22Rv1 (cell line): ENCODE measurements around the gene NRG3.

Source experiments
- H3K27ac ChIP-seq: fragments of 450-650 bp; 2 replicates; pipeline ENCODE4 v1.5.1; 2017
- CTCF ChIP-seq: fragments of 450-650 bp; IDR thresholded peaks from 2 replicates; pipeline ENCODE4 v1.5.1; 2017; ENCODE audit warnings: mild to moderate bottlenecking
- ZFX ChIP-seq: fragments of 450-650 bp; IDR thresholded peaks from 2 replicates; pipeline ENCODE4 v1.6.1; 2017; ENCODE audit warnings: antibody characterized with exemption, borderline replicate concordance

NRG3 gene

DNA sequence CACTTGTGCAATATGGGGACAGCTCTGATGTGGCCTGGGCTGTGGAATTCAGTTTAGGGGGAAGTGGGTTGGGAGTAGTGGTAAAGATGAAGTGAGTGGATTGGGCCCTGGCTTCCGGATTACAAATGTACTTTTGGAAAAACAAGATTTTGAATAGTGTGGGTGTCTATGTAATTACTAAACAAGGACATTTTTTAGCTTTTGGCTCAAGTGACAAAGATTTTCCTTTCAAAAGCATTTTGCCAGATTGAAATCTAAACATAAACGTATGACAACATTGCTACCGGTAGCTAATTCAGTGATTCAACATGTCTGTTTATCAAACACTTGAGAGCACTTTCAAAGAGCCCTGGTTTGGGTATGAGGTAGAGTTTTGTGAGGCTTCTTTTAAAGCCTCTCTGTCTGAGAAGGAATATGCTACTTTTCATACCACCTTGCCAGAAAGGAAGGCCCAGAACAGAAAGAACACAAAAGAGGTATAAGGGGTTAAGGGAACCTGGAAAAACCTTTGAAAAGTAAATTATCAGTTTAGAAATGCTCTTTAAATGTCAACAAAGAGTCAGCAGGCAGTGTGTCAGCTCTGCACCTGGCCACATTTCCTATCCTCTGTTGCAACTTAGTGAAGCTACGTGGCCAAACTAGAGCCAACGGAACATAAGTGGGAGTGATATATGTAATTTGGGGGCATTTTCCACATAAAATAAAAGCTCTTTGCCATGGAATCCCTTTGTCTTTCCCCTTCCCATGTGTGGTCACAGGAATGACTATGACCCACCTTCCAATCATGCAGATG is 516.1 kb downstream of the NRG3 start:
- TF ChIP-seq ZFX (no peak), CTCF (no peak)
- no peak overlapping the region for H3K27ac ChIP-seq

- no peak overlapping the region for H3K27ac ChIP-seq
- TF ChIP-seq CTCF (no peak), ZFX (no peak)
Observed at GRCh38 chr10:82391971-82392370, 517.0 kb downstream of the NRG3 start.

DNA sequence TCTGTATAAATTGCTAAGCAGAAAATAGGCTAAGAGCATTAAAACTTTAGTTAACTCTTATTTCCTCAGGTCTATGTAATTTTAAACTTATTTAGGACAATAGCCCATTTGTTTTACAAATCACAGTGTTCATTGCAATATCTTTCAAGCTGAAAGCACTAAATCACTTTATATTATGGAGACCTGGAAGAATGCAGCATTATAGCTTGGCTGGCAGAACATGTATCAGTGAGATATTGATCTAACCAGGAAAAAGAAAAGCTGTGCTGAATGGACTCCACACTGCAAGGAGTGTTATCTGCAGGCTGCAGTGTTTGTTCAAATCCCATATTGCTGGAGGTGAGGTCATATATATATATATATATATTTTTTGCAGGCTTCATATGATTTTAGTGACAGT is 517.5 kb downstream of the NRG3 start:
- TF ChIP-seq CTCF, result no peak
- no peak overlapping the region for H3K27ac ChIP-seq

DNA sequence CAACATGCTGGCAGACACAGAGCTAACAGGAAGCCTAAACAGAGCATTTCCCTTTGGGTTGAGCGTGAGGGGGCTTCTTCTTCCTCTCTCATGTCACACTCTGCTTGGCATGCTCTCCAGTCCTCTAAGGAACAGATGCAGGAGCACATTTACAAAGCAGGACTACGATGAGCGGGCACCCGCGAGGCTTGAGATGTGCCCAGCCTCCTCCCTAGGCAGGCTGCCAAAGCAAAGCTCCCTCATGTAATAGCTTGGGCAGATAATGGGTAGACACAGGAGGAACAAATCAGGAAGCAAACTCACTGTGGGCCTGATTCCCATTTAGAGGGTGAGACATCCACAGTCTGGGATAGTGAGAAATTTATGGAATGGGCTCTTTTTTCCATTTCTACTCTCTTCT is 519.1 kb downstream of the NRG3 start:
- TF ChIP-seq ZFX (no peak), CTCF (no peak)
- no peak overlapping the region for H3K27ac ChIP-seq

GRCh38 chr10:82394987-82395386 is 520.0 kb downstream of the NRG3 start:
- no peak overlapping the region for H3K27ac ChIP-seq
- TF ChIP-seq ZFX (no peak), CTCF (no peak)

DNA sequence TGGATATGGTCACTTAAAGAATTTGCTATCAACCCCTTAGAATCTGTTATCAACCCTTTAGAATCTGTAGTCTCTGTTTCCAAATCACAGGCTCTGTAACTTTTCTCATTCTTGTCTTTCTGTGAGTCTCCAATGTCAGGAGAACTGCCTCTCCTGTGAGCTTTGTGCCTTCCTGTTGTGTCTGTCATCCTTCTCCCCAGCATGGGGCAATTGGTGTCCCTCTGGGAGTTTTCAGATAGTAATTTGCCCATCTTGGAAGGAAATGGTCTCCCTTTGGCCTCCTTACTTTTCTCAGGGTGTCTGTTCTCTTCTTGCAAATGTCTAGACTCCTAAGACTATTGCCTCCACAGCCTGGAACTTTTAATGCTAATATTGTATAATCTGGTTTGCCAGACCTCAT is 521.9 kb downstream of the NRG3 start:
- H3K27ac ChIP-seq, result no peak overlapping the region
- TF ChIP-seq ZFX (no peak), CTCF (no peak)

GRCh38 chr10:82397854-82398253 is 522.9 kb downstream of the NRG3 start:
- TF ChIP-seq CTCF (no peak), ZFX (no peak)
- no peak overlapping the region for H3K27ac ChIP-seq
